HUES48 (cell line): ENCODE results near the gene TXLNB.
"Not testable (repeated sequence)": the region's sequence is repeated elsewhere in the genome, so short reads cannot be mapped to it uniquely, and the experiment has no call there.

Source experiments
- H3K27ac ChIP-seq: one replicate; pipeline ENCODE4 v1.7.0; 2013; ENCODE audit warnings: low read depth, low read length, inconsistent platforms
- H3K27me3 ChIP-seq: 2 replicates; pipeline ENCODE4 v1.6.1; 2013; ENCODE audit warnings: mild to moderate bottlenecking, low read length; ENCODE audit not compliant: control insufficient read depth, insufficient read depth
- H3K36me3 ChIP-seq: 2 replicates; pipeline ENCODE4 v1.6.1; 2013; ENCODE audit warnings: low read length; ENCODE audit not compliant: control insufficient read depth, insufficient read depth
- H3K4me1 ChIP-seq: 2 replicates; pipeline ENCODE4 v1.6.1; 2013; ENCODE audit warnings: mild to moderate bottlenecking, low read length; ENCODE audit not compliant: control insufficient read depth, insufficient read depth
- H3K4me3 ChIP-seq: 2 replicates; pipeline ENCODE4 v1.5.1; 2013; ENCODE audit warnings: mild to moderate bottlenecking, low read depth, low read length
- H3K9ac ChIP-seq: 2 replicates; pipeline ENCODE4 v1.6.1; 2013; ENCODE audit warnings: mild to moderate bottlenecking, low read depth, low read length, moderate library complexity
- H3K9me3 ChIP-seq: 2 replicates; pipeline ENCODE4 v1.6.1; 2013; ENCODE audit warnings: low read length; ENCODE audit not compliant: control insufficient read depth, insufficient read depth

Gene TXLNB

DNA sequence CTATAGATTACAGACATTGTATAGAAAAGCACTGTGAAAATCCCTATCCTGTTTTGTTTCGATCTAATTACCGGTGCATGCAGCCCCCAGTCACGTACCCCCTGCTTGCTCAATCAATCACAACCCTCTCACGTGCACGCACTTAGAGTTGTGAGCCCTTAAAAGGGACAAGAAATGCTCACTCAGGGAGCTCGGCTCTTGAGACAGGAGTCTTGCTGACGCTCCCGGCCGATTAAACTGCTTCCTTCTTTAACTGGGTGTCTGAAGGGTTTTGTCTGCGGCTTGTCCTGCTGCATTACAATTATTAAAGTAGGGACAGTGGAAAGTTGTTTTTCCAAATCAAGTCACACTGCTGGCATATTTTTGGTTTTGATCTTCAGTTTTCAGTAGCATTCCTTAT is 2.6 kb downstream of the TXLNB start:
- Histone ChIP-seq H3K27ac (no peak overlapping the region), H3K4me1 (peaks cover 12% of the 10 kb centered on the region), H3K4me3 (no peak overlapping the region), H3K36me3 (no peaks in the 10 kb centered on the region), H3K27me3 (no peaks in the 10 kb centered on the region), H3K9me3 (no peaks in the 10 kb centered on the region), H3K9ac (no peak overlapping the region)

- no peaks in the 10 kb centered on the region for H3K27me3 ChIP-seq
- peaks cover 12% of the 10 kb centered on the region for H3K4me1 ChIP-seq
- no peak overlapping the region for H3K9ac ChIP-seq
- no peaks in the 10 kb centered on the region for H3K36me3 ChIP-seq
- no peak overlapping the region for H3K4me3 ChIP-seq
- H3K9me3 ChIP-seq, result no peaks in the 10 kb centered on the region
- no peak overlapping the region for H3K27ac ChIP-seq
These were observed 3.2 kb downstream of the TXLNB start for GRCh38 chr6:139288496-139289040.

GRCh38 chr6:139287868-139288267 is 3.9 kb downstream of the TXLNB start:
- no peaks in the 10 kb centered on the region for H3K36me3 ChIP-seq
- H3K4me3 ChIP-seq, result no peak overlapping the region
- no peaks in the 10 kb centered on the region for H3K9me3 ChIP-seq
- no peak overlapping the region for H3K9ac ChIP-seq
- no peaks in the 10 kb centered on the region for H3K27me3 ChIP-seq
- H3K4me1 ChIP-seq, result peaks cover 12% of the 10 kb centered on the region
- H3K27ac ChIP-seq, result no peak overlapping the region

- H3K4me1 ChIP-seq, H3K4me3 ChIP-seq, H3K27me3 ChIP-seq, H3K9me3 ChIP-seq, H3K9ac ChIP-seq, H3K36me3 ChIP-seq, H3K27ac ChIP-seq: not testable (repeated sequence)
These were observed 5.4 kb downstream of the TXLNB start for GRCh38 chr6:139286438-139286837.

- Histone ChIP-seq H3K9me3 (no peaks in the 10 kb centered on the region), H3K4me3 (no peak overlapping the region), H3K27me3 (no peaks in the 10 kb centered on the region), H3K4me1 (no peaks in the 10 kb centered on the region), H3K27ac (no peak overlapping the region), H3K9ac (no peak overlapping the region), H3K36me3 (no peaks in the 10 kb centered on the region)
These were observed 6.2 kb downstream of the TXLNB start for GRCh38 chr6:139285590-139285989.

DNA sequence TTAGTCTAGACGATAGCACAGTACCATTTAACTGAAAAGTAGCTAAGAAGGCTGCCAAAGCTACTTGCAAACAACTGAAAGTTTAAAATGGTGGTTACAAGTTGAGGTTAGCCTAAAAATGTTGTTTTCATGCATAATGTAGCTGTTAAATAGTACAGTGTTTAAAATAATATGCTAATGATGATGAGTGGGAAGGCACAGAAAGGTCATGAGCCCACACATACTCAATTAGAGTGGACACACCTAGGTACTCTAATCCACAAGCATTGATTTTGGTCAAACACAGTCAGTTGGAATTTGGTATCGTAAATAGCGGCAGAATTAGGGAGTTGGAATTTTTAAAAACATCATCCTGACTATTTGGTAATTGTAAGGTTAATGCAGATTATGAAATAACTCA is 7.0 kb downstream of the TXLNB start:
- Histone ChIP-seq H3K4me3 (no peak overlapping the region), H3K9ac (no peak overlapping the region), H3K27ac (no peak overlapping the region), H3K4me1 (no peaks in the 10 kb centered on the region), H3K36me3 (no peaks in the 10 kb centered on the region), H3K27me3 (no peaks in the 10 kb centered on the region), H3K9me3 (no peaks in the 10 kb centered on the region)

GRCh38 chr6:139282684-139283083 is 9.1 kb downstream of the TXLNB start:
- Histone ChIP-seq H3K27me3 (no peaks in the 10 kb centered on the region), H3K4me3 (no peak overlapping the region), H3K27ac (no peak overlapping the region), H3K4me1 (no peaks in the 10 kb centered on the region), H3K9ac (no peak overlapping the region), H3K9me3 (no peaks in the 10 kb centered on the region), H3K36me3 (no peaks in the 10 kb centered on the region)

- Histone ChIP-seq H3K27me3 (no peaks in the 10 kb centered on the region), H3K9me3 (no peaks in the 10 kb centered on the region), H3K36me3 (no peaks in the 10 kb centered on the region), H3K27ac (no peak overlapping the region), H3K4me1 (no peaks in the 10 kb centered on the region), H3K4me3 (no peak overlapping the region), H3K9ac (no peak overlapping the region)
These were observed 13.6 kb downstream of the TXLNB start for GRCh38 chr6:139278190-139278589.

DNA sequence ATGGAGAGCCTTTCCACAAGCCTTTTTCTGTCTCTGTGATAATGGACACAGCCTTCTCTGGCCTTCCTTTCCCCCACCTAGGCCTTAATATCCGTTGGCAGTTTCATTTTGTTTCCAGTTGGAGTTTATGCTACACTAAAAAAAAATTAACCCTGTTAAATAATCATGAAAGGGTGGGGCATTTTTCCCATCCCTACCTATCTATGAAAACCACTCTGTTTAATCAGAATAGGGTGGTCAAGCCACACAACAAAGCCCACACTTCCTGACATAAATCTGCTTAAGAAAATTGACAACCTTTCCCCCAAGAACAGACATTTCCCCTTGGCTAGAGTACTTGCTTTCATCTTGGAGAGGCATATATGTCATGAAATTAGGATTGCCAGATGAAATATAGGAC is 14.2 kb downstream of the TXLNB start:
- no peaks in the 10 kb centered on the region for H3K36me3 ChIP-seq
- no peak overlapping the region for H3K9ac ChIP-seq
- no peak overlapping the region for H3K4me3 ChIP-seq
- H3K4me1 ChIP-seq, result no peaks in the 10 kb centered on the region
- H3K27me3 ChIP-seq, result no peaks in the 10 kb centered on the region
- H3K27ac ChIP-seq, result no peak overlapping the region
- no peaks in the 10 kb centered on the region for H3K9me3 ChIP-seq

GRCh38 chr6:139277161-139277560 is 14.6 kb downstream of the TXLNB start:
- H3K4me1 ChIP-seq, result no peaks in the 10 kb centered on the region
- no peaks in the 10 kb centered on the region for H3K36me3 ChIP-seq
- no peak overlapping the region for H3K4me3 ChIP-seq
- H3K9me3 ChIP-seq, result no peaks in the 10 kb centered on the region
- no peak overlapping the region for H3K9ac ChIP-seq
- no peak overlapping the region for H3K27ac ChIP-seq
- H3K27me3 ChIP-seq, result no peaks in the 10 kb centered on the region

GRCh38 chr6:139275279-139276055 is 16.3 kb downstream of the TXLNB start:
- Histone ChIP-seq H3K27me3 (no peaks in the 10 kb centered on the region), H3K27ac (no peak overlapping the region), H3K36me3 (no peaks in the 10 kb centered on the region), H3K9ac (no peak overlapping the region), H3K9me3 (no peaks in the 10 kb centered on the region), H3K4me1 (no peaks in the 10 kb centered on the region), H3K4me3 (no peak overlapping the region)
